ENCODE measurements around the gene PCNX1.

DNA sequence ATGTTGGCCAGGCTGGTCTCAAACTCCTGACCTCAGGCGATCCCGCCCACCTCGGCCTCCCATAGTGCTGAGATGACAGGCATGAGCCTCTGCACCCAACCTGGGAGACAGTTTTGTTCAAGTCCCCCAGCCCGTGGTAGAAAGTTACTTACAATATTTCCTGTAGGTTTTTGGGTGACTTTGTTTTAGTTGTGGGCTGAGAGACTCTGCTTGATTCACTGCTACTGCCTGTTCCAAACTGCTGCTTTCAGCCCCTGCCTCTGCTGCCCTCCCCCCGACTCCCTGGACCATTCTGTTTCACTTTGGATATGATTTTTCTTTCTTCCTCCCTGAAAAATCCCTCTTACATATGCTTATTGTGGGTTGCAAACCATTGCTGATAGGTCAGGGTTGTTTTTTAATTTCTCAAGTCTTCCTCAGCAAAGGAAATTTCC, 13.4 kb upstream of the PCNX1 start:
- TF ChIP-seq, protein P1, sequence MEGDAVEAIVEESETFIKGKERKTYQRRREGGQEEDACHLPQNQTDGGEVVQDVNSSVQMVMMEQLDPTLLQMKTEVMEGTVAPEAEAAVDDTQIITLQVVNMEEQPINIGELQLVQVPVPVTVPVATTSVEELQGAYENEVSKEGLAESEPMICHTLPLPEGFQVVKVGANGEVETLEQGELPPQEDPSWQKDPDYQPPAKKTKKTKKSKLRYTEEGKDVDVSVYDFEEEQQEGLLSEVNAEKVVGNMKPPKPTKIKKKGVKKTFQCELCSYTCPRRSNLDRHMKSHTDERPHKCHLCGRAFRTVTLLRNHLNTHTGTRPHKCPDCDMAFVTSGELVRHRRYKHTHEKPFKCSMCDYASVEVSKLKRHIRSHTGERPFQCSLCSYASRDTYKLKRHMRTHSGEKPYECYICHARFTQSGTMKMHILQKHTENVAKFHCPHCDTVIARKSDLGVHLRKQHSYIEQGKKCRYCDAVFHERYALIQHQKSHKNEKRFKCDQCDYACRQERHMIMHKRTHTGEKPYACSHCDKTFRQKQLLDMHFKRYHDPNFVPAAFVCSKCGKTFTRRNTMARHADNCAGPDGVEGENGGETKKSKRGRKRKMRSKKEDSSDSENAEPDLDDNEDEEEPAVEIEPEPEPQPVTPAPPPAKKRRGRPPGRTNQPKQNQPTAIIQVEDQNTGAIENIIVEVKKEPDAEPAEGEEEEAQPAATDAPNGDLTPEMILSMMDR (conservative IDR thresholded peaks at IDR 0.05; ENCODE audit: low read depth, low read length), result no peak
- no peak for TF ChIP-seq EZH2phosphoT487 (IDR thresholded peaks at IDR 0.05; ENCODE audit: borderline replicate concordance, low read length)
